HepG2 (cell line): ENCODE data around the gene TXNRD3. TPM values are rescaled to one million over a fixed set of nuclear protein-coding genes. Genes with fewer than 3 reads are reported as not detected.

ENCODE experiments used
- DMAP1 ChIP-seq: IDR thresholded peaks from 2 replicates; pipeline ENCODE4 v1.6.1; 2016
- EHMT2 ChIP-seq: fragments of 200-600 bp; sonication (generic); IDR thresholded peaks from 2 replicates; pipeline ENCODE4 v1.7.0; 2017; ENCODE audit warnings: antibody characterized with exemption, low read depth, low read length, borderline replicate concordance
- GATAD1 ChIP-seq: IDR thresholded peaks from 2 replicates; pipeline ENCODE4 v1.6.1; 2016; ENCODE audit warnings: missing genetic modification reagents, missing compliant biosample characterization
- MEIS1 ChIP-seq: sonication (generic); formaldehyde crosslinking; IDR thresholded peaks from 2 replicates; pipeline ENCODE4 v1.9.0; 2021; ENCODE audit warnings: mild to moderate bottlenecking, missing genetic modification reagents, moderate library complexity, borderline replicate concordance
- NFE2L2 ChIP-seq: fragments of 150-350 bp; IDR thresholded peaks from 2 replicates; pipeline ENCODE4 v1.6.1; 2014; ENCODE audit warnings: low read length
- NFYC ChIP-seq: IDR thresholded peaks from 2 replicates; pipeline ENCODE4 v1.6.1; 2016; ENCODE audit warnings: missing genetic modification reagents, missing compliant biosample characterization
- PCBP1 ChIP-seq: fragments of 200-400 bp; formaldehyde crosslinking; IDR thresholded peaks from 2 replicates; pipeline ENCODE4 v1.6.1; 2017; ENCODE audit warnings: mild to moderate bottlenecking, low read depth, low read length, borderline replicate concordance
- SMAD3 ChIP-seq: sonication (generic); formaldehyde crosslinking; IDR thresholded peaks from 2 replicates; pipeline ENCODE4 v1.4.0; 2020; ENCODE audit warnings: missing genetic modification reagents
- SRSF9 ChIP-seq: fragments of 200-400 bp; formaldehyde crosslinking; IDR thresholded peaks from 2 replicates; pipeline ENCODE4 v1.6.1; 2018; ENCODE audit warnings: borderline replicate concordance, mild to moderate bottlenecking, low read depth, low read length; ENCODE audit not compliant: insufficient read depth, poor library complexity, severe bottlenecking
- THAP11 ChIP-seq: IDR thresholded peaks from 2 replicates; pipeline ENCODE4 v1.6.1; 2016; ENCODE audit warnings: missing biosample characterization, missing genetic modification reagents
- TSC22D2 ChIP-seq: sonication (generic); formaldehyde crosslinking; IDR thresholded peaks from 2 replicates; pipeline ENCODE4 v1.5.1; 2020; ENCODE audit warnings: missing genetic modification reagents, mild to moderate bottlenecking, borderline replicate concordance
- ZBTB1 ChIP-seq: sonication (generic); formaldehyde crosslinking; IDR thresholded peaks from 2 replicates; pipeline ENCODE4 v1.4.0; 2020; ENCODE audit warnings: missing genetic modification reagents, borderline replicate concordance
- ZNF205 ChIP-seq: IDR thresholded peaks from 2 replicates; pipeline ENCODE4 v1.6.1; 2018; ENCODE audit warnings: missing biosample characterization, missing genetic modification reagents
- ZNF230 ChIP-seq: sonication (generic); formaldehyde crosslinking; IDR thresholded peaks from 2 replicates; pipeline ENCODE4 v1.4.0; 2020; ENCODE audit warnings: mild to moderate bottlenecking, missing genetic modification reagents
- ZNF274 ChIP-seq: sonication (generic); formaldehyde crosslinking; IDR thresholded peaks from 2 replicates; pipeline ENCODE4 v1.5.1; 2020; ENCODE audit warnings: mild to moderate bottlenecking, missing genetic modification reagents
- ZNF3 ChIP-seq: IDR thresholded peaks from 2 replicates; pipeline ENCODE4 v1.7.0; 2017; ENCODE audit warnings: inconsistent platforms
- polyA plus RNA-seq, 8 experiments: library from polyadenylated mRNA; depleted of rRNA in 3 of 8; stranded (reverse) in 7 of 8; unstranded in 1 of 8; fragments of >200 nt; fragmentation: Illumina TruSeq in 4 of 8; extraction: Trizol in 4 of 8; gene quantifications; 2 replicates each; pipeline versions ENCODE4 v1.2.1 to v1.2.3, GENCODE V29; 2011 to 2016; ENCODE audit warnings: low read depth in 4 of 8, missing spikeins in 1 of 8, mixed read lengths in 1 of 8; ENCODE audit not compliant: insufficient read depth in 1 of 8
- total RNA-seq, 5 experiments: library from RNA; depleted of rRNA; stranded (reverse); fragments of >200 nt; fragmentation: Illumina TruSeq; extraction: Trizol; gene quantifications; 2 replicates each; pipeline ENCODE4 v1.2.3, GENCODE V29; 2016; ENCODE audit warnings: low read depth in 1 of 5
- TF ChIP-seq, protein P1 (sequence below): IDR thresholded peaks from 2 replicates; pipeline ENCODE4 v1.6.1; 2012; ENCODE audit warnings: low read depth, low read length, improper control_type of control experiment
- TF ChIP-seq, protein P2 (sequence below): sonication (generic); formaldehyde crosslinking; IDR thresholded peaks from 2 replicates; pipeline ENCODE4 v1.4.0; 2020; ENCODE audit warnings: mild to moderate bottlenecking, missing genetic modification reagents
- TF ChIP-seq, protein P3 (sequence below): sonication (generic); formaldehyde crosslinking; IDR thresholded peaks from 2 replicates; pipeline ENCODE4 v1.5.1; 2020; ENCODE audit warnings: missing genetic modification reagents, mild to moderate bottlenecking, borderline replicate concordance
- TF ChIP-seq, protein P4 (sequence below): sonication (generic); formaldehyde crosslinking; IDR thresholded peaks from 2 replicates; pipeline ENCODE4 v1.9.0; 2022; ENCODE audit warnings: missing genetic modification reagents, mild to moderate bottlenecking, borderline replicate concordance
- TF ChIP-seq, protein P5 (sequence below): IDR thresholded peaks from 2 replicates; pipeline ENCODE4 v1.6.1; 2018; ENCODE audit warnings: missing genetic modification reagents, mild to moderate bottlenecking, missing compliant biosample characterization
- TF ChIP-seq, protein P6 (sequence below): sonication (generic); formaldehyde crosslinking; IDR thresholded peaks from 2 replicates; pipeline ENCODE4 v1.5.0; 2020; ENCODE audit warnings: missing genetic modification reagents

Gene TXNRD3
- total and polyA plus RNA-seq, 2 of the 13 experiments (the other 11 are each of a cell fraction or from before 2014, with no cell fraction given), result 4.8 to 20.7 TPM

DNA sequence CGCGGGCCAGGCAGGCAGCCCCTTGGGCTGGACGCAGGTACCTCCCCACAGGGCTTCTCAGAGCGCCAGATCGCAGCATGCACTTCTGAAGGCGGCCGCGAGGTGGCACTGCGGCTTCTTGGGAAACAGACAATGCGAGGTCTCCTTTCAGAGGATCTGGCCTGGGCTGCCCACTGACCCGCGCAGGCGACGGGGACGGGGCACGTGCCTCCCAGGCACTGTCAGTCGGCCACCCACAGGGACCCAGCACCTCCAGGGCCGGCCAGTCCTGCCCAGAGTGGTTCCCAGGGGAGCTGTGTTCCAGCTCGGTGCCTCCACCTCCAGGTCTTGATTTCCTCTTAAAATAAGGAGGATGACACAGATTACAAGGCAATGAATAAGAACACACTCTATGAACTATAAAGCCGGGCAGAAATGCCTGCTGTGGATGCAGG lies 24.4 kb upstream of the TXNRD3 start (continued):
- TF ChIP-seq, protein P1, sequence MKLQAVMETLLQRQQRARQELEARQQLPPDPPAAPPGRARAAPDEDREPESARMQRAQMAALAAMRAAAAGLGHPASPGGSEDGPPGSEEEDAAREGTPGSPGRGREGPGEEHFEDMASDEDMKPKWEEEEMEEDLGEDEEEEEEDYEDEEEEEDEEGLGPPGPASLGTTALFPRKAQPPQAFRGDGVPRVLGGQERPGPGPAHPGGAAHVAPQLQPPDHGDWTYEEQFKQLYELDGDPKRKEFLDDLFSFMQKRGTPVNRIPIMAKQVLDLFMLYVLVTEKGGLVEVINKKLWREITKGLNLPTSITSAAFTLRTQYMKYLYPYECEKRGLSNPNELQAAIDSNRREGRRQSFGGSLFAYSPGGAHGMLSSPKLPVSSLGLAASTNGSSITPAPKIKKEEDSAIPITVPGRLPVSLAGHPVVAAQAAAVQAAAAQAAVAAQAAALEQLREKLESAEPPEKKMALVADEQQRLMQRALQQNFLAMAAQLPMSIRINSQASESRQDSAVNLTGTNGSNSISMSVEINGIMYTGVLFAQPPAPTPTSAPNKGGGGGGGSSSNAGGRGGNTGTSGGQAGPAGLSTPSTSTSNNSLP, result no peak
- TF ChIP-seq, protein P2, sequence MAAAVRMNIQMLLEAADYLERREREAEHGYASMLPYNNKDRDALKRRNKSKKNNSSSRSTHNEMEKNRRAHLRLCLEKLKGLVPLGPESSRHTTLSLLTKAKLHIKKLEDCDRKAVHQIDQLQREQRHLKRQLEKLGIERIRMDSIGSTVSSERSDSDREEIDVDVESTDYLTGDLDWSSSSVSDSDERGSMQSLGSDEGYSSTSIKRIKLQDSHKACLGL, result no peak; the same call in 1 of the 2 replicates
- TF ChIP-seq MEIS1 (no peak), ZNF205 (CRISPR knock-in tag) (0 out of 2 replicates have a peak, but pooled peaks have one; percentile 35), ZNF3 (no peak), EHMT2 (no peak), TSC22D2 (CRISPR knock-in tag) (no peak), NFYC (CRISPR knock-in tag) (no peak), DMAP1 (no peak), SMAD3 (0 out of 2 replicates have a peak, but pooled peaks have one; percentile 25), PCBP1 (no peak), GATAD1 (CRISPR knock-in tag) (no peak), ZNF230 (CRISPR knock-in tag) (no peak), THAP11 (CRISPR knock-in tag) (no peak), ZNF274 (CRISPR knock-in tag) (peak; percentile 70; the same call in 1 of the 2 replicates), SRSF9 (no peak), ZBTB1 (CRISPR knock-in tag) (no peak), NFE2L2 (no peak)
- TF ChIP-seq, protein P3, sequence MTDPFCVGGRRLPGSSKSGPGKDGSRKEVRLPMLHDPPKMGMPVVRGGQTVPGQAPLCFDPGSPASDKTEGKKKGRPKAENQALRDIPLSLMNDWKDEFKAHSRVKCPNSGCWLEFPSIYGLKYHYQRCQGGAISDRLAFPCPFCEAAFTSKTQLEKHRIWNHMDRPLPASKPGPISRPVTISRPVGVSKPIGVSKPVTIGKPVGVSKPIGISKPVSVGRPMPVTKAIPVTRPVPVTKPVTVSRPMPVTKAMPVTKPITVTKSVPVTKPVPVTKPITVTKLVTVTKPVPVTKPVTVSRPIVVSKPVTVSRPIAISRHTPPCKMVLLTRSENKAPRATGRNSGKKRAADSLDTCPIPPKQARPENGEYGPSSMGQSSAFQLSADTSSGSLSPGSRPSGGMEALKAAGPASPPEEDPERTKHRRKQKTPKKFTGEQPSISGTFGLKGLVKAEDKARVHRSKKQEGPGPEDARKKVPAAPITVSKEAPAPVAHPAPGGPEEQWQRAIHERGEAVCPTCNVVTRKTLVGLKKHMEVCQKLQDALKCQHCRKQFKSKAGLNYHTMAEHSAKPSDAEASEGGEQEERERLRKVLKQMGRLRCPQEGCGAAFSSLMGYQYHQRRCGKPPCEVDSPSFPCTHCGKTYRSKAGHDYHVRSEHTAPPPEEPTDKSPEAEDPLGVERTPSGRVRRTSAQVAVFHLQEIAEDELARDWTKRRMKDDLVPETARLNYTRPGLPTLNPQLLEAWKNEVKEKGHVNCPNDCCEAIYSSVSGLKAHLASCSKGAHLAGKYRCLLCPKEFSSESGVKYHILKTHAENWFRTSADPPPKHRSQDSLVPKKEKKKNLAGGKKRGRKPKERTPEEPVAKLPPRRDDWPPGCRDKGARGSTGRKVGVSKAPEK, result no peak
- TF ChIP-seq, protein P4, sequence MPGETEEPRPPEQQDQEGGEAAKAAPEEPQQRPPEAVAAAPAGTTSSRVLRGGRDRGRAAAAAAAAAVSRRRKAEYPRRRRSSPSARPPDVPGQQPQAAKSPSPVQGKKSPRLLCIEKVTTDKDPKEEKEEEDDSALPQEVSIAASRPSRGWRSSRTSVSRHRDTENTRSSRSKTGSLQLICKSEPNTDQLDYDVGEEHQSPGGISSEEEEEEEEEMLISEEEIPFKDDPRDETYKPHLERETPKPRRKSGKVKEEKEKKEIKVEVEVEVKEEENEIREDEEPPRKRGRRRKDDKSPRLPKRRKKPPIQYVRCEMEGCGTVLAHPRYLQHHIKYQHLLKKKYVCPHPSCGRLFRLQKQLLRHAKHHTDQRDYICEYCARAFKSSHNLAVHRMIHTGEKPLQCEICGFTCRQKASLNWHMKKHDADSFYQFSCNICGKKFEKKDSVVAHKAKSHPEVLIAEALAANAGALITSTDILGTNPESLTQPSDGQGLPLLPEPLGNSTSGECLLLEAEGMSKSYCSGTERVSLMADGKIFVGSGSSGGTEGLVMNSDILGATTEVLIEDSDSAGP (CRISPR knock-in tag), result peak; percentile 45; the same call in 1 of the 2 replicates
- TF ChIP-seq, protein P5, sequence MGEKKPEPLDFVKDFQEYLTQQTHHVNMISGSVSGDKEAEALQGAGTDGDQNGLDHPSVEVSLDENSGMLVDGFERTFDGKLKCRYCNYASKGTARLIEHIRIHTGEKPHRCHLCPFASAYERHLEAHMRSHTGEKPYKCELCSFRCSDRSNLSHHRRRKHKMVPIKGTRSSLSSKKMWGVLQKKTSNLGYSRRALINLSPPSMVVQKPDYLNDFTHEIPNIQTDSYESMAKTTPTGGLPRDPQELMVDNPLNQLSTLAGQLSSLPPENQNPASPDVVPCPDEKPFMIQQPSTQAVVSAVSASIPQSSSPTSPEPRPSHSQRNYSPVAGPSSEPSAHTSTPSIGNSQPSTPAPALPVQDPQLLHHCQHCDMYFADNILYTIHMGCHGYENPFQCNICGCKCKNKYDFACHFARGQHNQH (CRISPR knock-in tag), result no peak
- TF ChIP-seq, protein P6, sequence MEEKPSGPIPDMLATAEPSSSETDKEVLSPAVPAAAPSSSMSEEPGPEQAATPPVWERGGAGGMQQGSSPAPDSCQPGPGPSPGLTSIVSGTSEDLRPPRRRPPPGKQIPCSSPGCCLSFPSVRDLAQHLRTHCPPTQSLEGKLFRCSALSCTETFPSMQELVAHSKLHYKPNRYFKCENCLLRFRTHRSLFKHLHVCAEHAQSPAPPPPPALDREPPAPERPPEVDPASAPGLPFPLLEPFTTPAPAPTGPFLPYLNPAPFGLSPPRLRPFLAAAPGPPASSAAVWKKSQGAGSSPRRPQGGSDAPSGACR (CRISPR knock-in tag), result no peak
